IPS-11a (cell line): Measurements from ENCODE around the gene PARD3B.
A peak's percentile ranks its signal among the peaks of the same experiment; 100 is the strongest.
"Not testable (repeated sequence)": the region's sequence is repeated elsewhere in the genome, so short reads cannot be mapped to it uniquely, and the experiment has no call there.

Experiments used
- H3K4me3 ChIP-seq: one replicate; pipeline ENCODE4 v1.5.1; 2013; ENCODE audit warnings: low read depth, low read length, control low read depth

The PARD3B gene

DNA sequence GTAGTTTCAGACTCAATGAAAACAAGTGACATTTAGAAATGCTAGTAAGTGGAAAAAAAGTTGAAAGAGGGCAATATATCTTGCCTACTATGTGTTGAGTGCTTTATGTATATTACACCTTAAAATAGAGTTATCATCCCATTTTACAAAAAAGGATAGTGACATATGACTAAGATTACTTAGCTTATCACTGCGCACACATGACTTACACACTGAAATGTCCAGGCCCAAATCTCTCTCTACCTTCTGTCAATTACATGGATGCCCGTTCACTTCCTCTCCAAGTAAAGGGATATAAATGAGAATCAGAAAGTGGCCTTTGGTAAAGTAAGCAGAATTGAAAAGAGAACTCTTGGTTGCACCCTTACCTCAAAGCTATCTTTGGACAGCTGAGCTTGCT is 3.6 kb upstream of the PARD3B start:
- H3K4me3 ChIP-seq, result no peak overlapping the region

DNA sequence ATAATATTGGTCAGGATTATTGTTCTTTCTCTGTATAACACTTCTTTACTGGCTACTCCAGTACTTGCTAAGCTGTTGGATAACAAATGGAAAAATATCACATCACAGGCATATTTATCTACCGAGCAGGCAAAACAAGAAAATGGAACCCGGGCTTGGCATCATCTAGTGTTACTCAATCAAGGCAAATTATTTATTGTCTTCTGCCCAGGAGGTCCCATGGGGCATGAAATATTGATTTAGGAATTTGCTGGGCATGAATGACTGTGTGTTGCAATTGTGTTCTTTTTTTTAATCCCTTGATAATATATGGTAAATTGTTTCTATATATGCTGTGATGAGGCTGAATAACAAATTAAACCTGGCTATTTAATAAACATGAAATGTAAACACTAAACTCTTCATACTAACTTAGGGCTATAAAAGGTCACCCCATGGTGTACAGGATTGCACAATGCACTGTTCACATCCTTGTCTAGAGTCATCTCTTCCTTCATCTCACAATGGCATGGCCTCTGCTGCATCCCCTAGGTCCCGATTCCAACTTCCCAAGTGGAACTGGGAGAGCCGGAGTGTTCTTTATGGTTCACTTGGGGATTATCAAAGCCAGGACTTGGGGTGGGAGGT is 2.2 kb upstream of the PARD3B start:
- no peak overlapping the region for H3K4me3 ChIP-seq

GRCh38 chr2:204545861-204546735 is 823 bp downstream of the PARD3B start:
- H3K4me3 ChIP-seq, result peak overlapping the region; percentile 58

GRCh38 chr2:204550751-204551511 is 5.7 kb downstream of the PARD3B start:
- no peak overlapping the region for H3K4me3 ChIP-seq

DNA sequence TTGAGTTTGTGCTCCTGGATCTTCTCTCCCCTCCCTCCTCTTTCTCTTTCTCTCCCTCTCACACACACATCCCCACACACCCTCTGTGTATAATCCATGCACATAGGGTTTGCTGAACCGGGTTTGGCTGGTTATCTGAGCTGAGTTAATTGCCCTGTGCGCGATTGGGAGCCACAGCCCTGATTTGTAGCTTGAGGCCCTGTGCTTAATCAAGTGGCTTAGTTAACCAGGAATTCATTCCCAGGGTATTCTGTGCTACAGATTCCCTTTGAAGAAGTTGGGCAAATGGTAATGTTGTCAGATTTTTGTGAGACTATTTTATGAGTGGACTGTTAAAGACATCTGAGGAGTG is 6.2 kb downstream of the PARD3B start:
- no peak overlapping the region for H3K4me3 ChIP-seq

- no peak overlapping the region for H3K4me3 ChIP-seq
Measured at GRCh38 chr2:204557604-204558003, 12.3 kb downstream of the PARD3B start.

GRCh38 chr2:204559358-204559757 is 14.1 kb downstream of the PARD3B start:
- H3K4me3 ChIP-seq, result not testable (repeated sequence)

- H3K4me3 ChIP-seq, result no peak overlapping the region
Measured at GRCh38 chr2:204560902-204561301, 15.6 kb downstream of the PARD3B start.

DNA sequence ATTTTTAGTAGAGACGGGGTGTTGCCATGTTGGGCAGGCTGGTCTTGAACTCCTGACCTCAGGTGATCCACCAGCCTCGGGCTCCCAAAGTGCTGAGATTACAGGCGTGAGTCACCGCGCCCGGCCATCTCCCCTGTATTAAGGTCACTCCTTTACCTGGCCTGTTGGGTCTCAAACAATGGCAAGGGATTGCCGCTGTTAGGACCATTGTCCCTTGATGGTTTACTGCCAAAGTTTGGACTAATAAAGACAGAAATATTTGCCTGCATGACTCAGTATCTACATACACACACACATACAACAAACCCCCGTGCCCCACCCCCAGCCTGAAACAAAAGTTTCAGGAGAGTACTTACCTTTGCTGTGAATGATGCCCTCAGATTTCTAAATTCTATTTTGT is 16.5 kb downstream of the PARD3B start:
- H3K4me3 ChIP-seq, result no peak overlapping the region

DNA sequence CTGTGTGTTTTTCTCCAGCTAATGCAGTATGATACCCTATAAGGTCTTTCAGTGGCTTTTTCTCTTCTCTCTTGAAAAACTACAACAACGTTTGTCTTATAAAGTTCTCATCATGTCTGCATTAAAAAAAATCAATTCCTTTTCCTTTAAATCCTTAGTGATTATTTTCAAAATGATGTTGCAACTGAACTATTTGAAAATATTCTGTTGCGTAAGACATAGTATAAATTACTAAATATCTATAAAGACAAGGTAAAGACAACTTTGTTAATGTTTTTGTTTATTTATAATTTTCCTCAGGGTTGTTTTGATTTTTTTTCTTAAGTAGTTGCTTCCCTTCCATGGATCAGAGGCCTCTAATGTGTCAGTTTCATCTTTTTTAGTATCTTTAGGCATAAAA is 21.2 kb downstream of the PARD3B start:
- H3K4me3 ChIP-seq, result no peak overlapping the region

GRCh38 chr2:204570421-204570820 is 25.1 kb downstream of the PARD3B start:
- no peak overlapping the region for H3K4me3 ChIP-seq

DNA sequence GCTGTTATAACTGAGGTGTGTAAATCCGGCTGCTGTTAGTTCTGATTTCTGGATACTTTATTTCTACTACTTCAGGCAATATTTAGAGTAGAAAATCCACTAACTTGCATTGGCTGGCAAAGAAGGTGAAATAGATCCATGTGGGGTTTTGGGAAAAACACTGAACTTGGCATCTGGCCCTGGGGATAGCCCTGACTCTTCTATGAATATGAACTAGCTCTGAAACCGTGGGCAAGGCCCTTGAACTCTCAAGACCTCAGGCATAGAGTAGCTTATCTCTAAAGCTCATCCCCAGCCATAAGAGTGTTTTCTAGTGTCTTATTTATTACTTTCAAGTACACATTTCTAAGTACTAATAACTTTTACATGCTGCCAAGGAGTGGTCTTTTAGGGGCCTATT is 25.8 kb downstream of the PARD3B start:
- H3K4me3 ChIP-seq, result no peak overlapping the region

DNA sequence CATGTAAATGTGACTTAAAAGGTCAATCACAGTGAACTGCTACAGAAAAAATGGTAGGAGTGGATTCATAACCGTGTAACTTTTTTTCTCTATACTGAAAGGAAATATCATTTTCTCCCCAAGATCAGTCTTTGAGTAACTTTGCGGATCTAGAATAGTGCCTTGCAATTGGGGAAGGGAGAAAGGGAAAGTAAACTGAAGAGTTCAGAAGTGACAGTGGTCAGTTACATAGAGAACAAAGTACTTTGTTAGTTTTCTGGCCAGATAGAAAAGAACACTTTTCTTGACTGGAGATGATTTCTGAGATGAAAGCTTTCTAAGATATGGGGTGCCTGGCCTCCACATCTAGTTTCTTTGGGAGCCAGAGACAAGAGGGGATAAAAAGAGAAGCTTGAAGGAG is 26.6 kb downstream of the PARD3B start:
- no peak overlapping the region for H3K4me3 ChIP-seq

- no peak overlapping the region for H3K4me3 ChIP-seq
Measured at GRCh38 chr2:204573221-204573620, 27.9 kb downstream of the PARD3B start.

- H3K4me3 ChIP-seq, result no peak overlapping the region
Measured at GRCh38 chr2:204574486-204574885, 29.2 kb downstream of the PARD3B start.

DNA sequence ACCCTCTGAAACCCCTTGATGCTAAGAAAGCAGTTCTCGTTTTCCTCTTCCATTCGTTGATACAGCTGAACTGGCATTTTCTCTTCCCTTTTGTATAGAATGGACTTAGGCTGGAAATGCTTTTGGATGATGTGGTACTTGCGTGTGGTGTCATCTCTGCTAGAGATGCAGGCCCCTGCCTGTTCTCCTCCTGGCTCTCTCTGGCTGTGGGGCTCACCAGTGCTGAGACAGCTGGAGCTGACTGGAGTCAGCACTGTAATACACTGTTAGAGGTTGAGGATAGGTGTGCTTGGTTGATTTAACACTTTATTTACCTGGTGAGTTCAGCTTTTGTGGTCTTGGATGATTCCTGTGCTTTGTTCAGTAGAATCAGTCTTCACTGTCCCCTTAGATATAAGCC is 30.2 kb downstream of the PARD3B start:
- H3K4me3 ChIP-seq, result no peak overlapping the region

DNA sequence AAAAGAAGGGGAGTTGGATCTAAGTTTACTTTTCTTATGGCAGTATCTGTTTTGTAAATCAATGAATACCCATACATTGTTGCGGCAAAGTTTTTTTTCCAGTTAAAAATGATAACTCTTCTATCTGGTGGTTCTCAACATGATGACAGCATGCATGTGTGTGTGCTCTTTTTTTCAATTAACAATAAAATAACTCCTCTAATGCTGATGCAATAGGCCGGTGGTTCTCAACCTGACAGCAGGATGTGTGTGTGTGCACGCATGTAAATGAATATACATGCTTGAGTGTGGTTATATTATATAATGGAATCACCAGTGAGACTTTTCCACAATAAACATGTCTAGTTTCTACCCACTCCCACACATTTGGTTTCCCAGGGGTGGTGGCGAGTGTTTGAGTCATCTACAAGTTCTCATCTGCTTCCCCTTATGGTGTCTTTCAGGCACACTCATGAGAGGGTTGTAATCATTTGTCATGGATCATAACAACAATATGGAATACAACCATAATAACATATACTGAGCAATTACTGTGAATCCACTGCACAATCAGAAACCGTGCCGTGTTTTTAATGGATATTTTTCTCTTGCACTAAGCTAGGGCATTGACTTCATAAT is 31.2 kb downstream of the PARD3B start:
- no peak overlapping the region for H3K4me3 ChIP-seq

GRCh38 chr2:204578928-204579598 is 33.8 kb downstream of the PARD3B start:
- H3K4me3 ChIP-seq, result no peak overlapping the region

GRCh38 chr2:204581946-204582345 is 36.7 kb downstream of the PARD3B start:
- H3K4me3 ChIP-seq, result no peak overlapping the region

DNA sequence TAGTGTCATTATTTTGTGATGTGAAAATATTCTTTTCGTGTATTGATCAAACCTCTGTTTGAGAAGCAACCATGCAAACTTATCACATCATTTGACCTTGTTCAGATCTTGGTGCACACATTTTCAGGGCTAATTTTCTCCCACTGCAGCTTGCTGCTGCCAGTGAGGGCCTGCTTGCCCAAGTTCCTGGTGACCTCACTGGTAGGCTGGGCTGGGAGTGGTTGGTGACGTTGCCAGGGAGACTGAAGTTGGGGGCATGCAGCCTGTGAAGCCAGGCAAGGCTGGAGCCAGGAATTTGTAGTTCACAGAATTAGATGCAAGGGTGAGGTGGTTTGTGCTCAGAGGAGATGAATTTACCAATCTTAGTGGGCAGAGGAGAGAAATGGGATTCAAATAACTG is 38.5 kb downstream of the PARD3B start:
- no peak overlapping the region for H3K4me3 ChIP-seq

DNA sequence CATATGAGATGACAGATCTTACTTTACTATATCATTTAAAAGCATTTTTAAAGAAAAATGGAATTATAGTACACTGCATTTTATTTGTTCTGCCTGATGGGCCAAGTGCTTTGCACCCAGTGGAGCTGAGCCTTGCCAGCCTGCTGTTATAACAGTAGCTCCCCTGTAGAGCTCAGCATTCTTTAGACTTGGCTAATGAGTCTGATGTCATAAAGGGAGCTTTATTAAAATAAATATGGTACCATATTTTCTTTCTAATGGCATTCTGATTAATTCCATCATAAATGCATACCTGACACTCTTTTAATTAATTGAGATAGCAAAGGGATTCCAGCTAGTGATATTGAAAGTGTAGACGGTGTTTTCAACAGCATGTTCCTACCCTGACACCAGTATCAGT is 40.7 kb downstream of the PARD3B start:
- H3K4me3 ChIP-seq, result no peak overlapping the region
